Measurements from ENCODE around the gene DYRK1A.

DNA sequence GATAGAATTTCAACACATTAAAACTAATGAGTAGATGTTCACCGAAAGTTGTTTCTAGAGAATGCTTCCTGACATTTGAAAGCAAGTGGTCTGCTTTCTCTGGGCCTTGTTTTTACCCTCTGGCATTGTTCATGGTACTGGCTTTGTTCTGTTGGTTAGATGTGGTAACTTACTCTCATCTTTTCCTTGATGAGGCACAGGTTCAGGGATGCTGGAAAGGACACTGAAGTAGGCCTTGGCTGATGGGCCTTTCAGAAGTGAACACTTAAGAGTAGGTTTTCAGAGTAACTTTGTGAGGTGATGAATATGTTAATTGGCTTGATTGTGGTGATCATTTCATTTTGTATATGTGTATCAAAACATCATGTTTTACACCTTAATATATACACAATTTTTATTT lies 55.8 kb downstream of the DYRK1A start:
- TF ChIP-seq, protein P1, sequence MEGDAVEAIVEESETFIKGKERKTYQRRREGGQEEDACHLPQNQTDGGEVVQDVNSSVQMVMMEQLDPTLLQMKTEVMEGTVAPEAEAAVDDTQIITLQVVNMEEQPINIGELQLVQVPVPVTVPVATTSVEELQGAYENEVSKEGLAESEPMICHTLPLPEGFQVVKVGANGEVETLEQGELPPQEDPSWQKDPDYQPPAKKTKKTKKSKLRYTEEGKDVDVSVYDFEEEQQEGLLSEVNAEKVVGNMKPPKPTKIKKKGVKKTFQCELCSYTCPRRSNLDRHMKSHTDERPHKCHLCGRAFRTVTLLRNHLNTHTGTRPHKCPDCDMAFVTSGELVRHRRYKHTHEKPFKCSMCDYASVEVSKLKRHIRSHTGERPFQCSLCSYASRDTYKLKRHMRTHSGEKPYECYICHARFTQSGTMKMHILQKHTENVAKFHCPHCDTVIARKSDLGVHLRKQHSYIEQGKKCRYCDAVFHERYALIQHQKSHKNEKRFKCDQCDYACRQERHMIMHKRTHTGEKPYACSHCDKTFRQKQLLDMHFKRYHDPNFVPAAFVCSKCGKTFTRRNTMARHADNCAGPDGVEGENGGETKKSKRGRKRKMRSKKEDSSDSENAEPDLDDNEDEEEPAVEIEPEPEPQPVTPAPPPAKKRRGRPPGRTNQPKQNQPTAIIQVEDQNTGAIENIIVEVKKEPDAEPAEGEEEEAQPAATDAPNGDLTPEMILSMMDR (IDR thresholded peaks at IDR 0.05) = no peak
- TF ChIP-seq POLR2A (IDR thresholded peaks at IDR 0.05) (no peak), POLR2AphosphoS5 (IDR thresholded peaks at IDR 0.05) (no peak)

All from prostate gland (tissue), 2 donors.